Stomach smooth muscle (tissue), 2 donors: ENCODE measurements around the gene RSPO3.

Experiments used
- H3K27ac ChIP-seq: one replicate; pipeline ENCODE4 v1.7.0; 2013; ENCODE audit warnings: mild to moderate bottlenecking, low read length, inconsistent platforms
- H3K27me3 ChIP-seq, 2 donors: one replicate each; pipeline ENCODE4 v1.7.0; 2013; ENCODE audit warnings: low read length in 2 of 2; ENCODE audit not compliant: insufficient read depth in 2 of 2, control insufficient read depth in 1 of 2
- H3K36me3 ChIP-seq, 2 donors: one replicate each; pipeline ENCODE4 v1.7.0; 2013; ENCODE audit warnings: low read length in 2 of 2; ENCODE audit not compliant: control insufficient read depth in 2 of 2, insufficient read depth in 2 of 2
- H3K4me1 ChIP-seq: one replicate; pipeline ENCODE4 v1.7.0; 2013; ENCODE audit warnings: low read length; ENCODE audit not compliant: control insufficient read depth, insufficient read depth
- H3K4me3 ChIP-seq, 2 donors: one replicate each; pipeline ENCODE4 v1.7.0; 2013; ENCODE audit warnings: low read length in 2 of 2
- H3K9ac ChIP-seq, 2 donors: one replicate each; pipeline ENCODE4 v1.7.0; 2013; ENCODE audit warnings: low read length in 2 of 2, mild to moderate bottlenecking in 1 of 2
- H3K9me3 ChIP-seq, 2 donors: one replicate each; pipeline ENCODE4 v1.7.0; 2013; ENCODE audit warnings: low read length in 2 of 2; ENCODE audit not compliant: control insufficient read depth in 2 of 2
- donor health status: healthy.
- donor health status: Pancreatic carcinoma.

RSPO3 gene

GRCh38 chr6:127182501-127182900, 64.0 kb downstream of the RSPO3 start:
- Histone ChIP-seq H3K9me3 (no peaks in the 10 kb centered on the region), H3K27ac (no peak overlapping the region), H3K4me1 (no peaks in the 10 kb centered on the region), H3K4me3 (no peak overlapping the region), H3K36me3 (no peaks in the 10 kb centered on the region), H3K27me3 (no peaks in the 10 kb centered on the region), H3K9ac (no peak overlapping the region)

GRCh38 chr6:127185437-127185995, 67.0 kb downstream of the RSPO3 start:
- H3K36me3 ChIP-seq, result no peaks in the 10 kb centered on the region
- H3K27me3 ChIP-seq, result no peaks in the 10 kb centered on the region
- no peaks in the 10 kb centered on the region for H3K9me3 ChIP-seq
- no peak overlapping the region for H3K4me3 ChIP-seq
- H3K27ac ChIP-seq, result no peak overlapping the region
- H3K9ac ChIP-seq, result no peak overlapping the region
- H3K4me1 ChIP-seq, result no peaks in the 10 kb centered on the region

- no peak overlapping the region for H3K27ac ChIP-seq
- no peak overlapping the region for H3K9ac ChIP-seq
- no peaks in the 10 kb centered on the region for H3K9me3 ChIP-seq
These were observed 68.4 kb downstream of the RSPO3 start for GRCh38 chr6:127186889-127187288.

GRCh38 chr6:127188744-127189143, 70.3 kb downstream of the RSPO3 start:
- Histone ChIP-seq H3K9ac (no peak overlapping the region), H3K27ac (no peak overlapping the region), H3K4me1 (no peaks in the 10 kb centered on the region), H3K27me3 (no peaks in the 10 kb centered on the region), H3K9me3 (no peaks in the 10 kb centered on the region), H3K4me3 (no peak overlapping the region), H3K36me3 (no peaks in the 10 kb centered on the region)

More at GRCh38 chr6:127186889-127187288, 68.4 kb downstream of the RSPO3 start:
- no peak overlapping the region for H3K4me3 ChIP-seq
- H3K27me3 ChIP-seq, result no peaks in the 10 kb centered on the region
- H3K4me1 ChIP-seq, result no peaks in the 10 kb centered on the region
- no peaks in the 10 kb centered on the region for H3K36me3 ChIP-seq

GRCh38 chr6:127190552-127190951, 72.1 kb downstream of the RSPO3 start:
- no peaks in the 10 kb centered on the region for H3K36me3 ChIP-seq
- H3K4me1 ChIP-seq, result no peaks in the 10 kb centered on the region
- no peak overlapping the region for H3K4me3 ChIP-seq
- H3K9ac ChIP-seq, result no peak overlapping the region
- no peaks in the 10 kb centered on the region for H3K9me3 ChIP-seq
- H3K27ac ChIP-seq, result no peak overlapping the region
- no peaks in the 10 kb centered on the region for H3K27me3 ChIP-seq

- Histone ChIP-seq H3K4me3 (no peak overlapping the region), H3K9ac (no peak overlapping the region), H3K9me3 (no peaks in the 10 kb centered on the region), H3K27me3 (no peaks in the 10 kb centered on the region), H3K4me1 (no peaks in the 10 kb centered on the region), H3K36me3 (no peaks in the 10 kb centered on the region), H3K27ac (no peak overlapping the region)
These were observed 73.2 kb downstream of the RSPO3 start for GRCh38 chr6:127191716-127192115.

- Histone ChIP-seq H3K36me3 (no peaks in the 10 kb centered on the region), H3K9me3 (no peaks in the 10 kb centered on the region), H3K4me1 (peaks cover 3% of the 10 kb centered on the region), H3K9ac (no peak overlapping the region), H3K27me3 (no peaks in the 10 kb centered on the region), H3K4me3 (no peak overlapping the region), H3K27ac (no peak overlapping the region)
These were observed 74.6 kb downstream of the RSPO3 start for GRCh38 chr6:127192911-127193541.

- Histone ChIP-seq H3K27me3 (no peaks in the 10 kb centered on the region), H3K36me3 (no peaks in the 10 kb centered on the region), H3K9me3 (no peaks in the 10 kb centered on the region), H3K27ac (no peak overlapping the region), H3K4me3 (no peak overlapping the region), H3K4me1 (peaks cover 7% of the 10 kb centered on the region), H3K9ac (no peak overlapping the region)
These were observed 77.4 kb downstream of the RSPO3 start for GRCh38 chr6:127195833-127196232.

GRCh38 chr6:127198549-127198948, 80.1 kb downstream of the RSPO3 start:
- no peak overlapping the region for H3K9ac ChIP-seq
- H3K4me1 ChIP-seq, result peaks cover 7% of the 10 kb centered on the region
- H3K27ac ChIP-seq, result no peak overlapping the region
- no peaks in the 10 kb centered on the region for H3K36me3 ChIP-seq
- no peaks in the 10 kb centered on the region for H3K27me3 ChIP-seq
- no peaks in the 10 kb centered on the region for H3K9me3 ChIP-seq
- no peak overlapping the region for H3K4me3 ChIP-seq

- Histone ChIP-seq H3K4me1 (peaks cover 7% of the 10 kb centered on the region), H3K9me3 (no peaks in the 10 kb centered on the region), H3K27me3 (no peaks in the 10 kb centered on the region), H3K9ac (no peak overlapping the region), H3K4me3 (no peak overlapping the region), H3K27ac (no peak overlapping the region), H3K36me3 (no peaks in the 10 kb centered on the region)
These were observed 81.0 kb downstream of the RSPO3 start for GRCh38 chr6:127199470-127199869.

- no peak overlapping the region for H3K4me3 ChIP-seq
- H3K27me3 ChIP-seq, result no peaks in the 10 kb centered on the region
- no peaks in the 10 kb centered on the region for H3K9me3 ChIP-seq
- H3K36me3 ChIP-seq, result no peaks in the 10 kb centered on the region
- H3K4me1 ChIP-seq, result peaks cover 7% of the 10 kb centered on the region
- no peak overlapping the region for H3K9ac ChIP-seq
- H3K27ac ChIP-seq, result no peak overlapping the region
These were observed 81.6 kb downstream of the RSPO3 start for GRCh38 chr6:127200114-127200513.
